Measurements from ENCODE around the gene GAD1. TPM values are rescaled to one million over a fixed set of nuclear protein-coding genes. Genes with fewer than 3 reads are reported as not detected.

GAD1 gene
- polyA plus RNA-seq, 2 of the 4 experiments (the other 2 are of a cell fraction), result 0.15 to 0.48 TPM

DNA sequence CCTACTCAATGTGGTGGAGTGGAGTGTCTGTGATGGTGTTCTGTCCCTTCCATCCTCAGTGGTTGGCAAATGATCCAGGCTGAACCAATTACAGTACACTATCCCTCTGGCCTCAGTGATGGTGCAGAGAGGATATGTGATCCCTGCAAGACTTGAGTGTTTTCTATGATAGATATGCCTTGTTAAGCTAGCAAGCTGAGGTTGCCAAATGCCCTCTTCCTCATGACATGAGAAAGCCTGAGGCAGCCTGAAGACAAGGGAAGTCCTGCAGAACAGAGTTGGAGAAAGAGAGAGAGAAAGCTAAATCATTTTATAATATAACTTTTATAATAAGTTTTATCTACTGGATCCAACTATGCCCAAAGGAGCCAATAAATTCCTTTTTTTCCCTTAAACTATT, 70.8 kb downstream of the GAD1 start:
- H3K27ac ChIP-seq, result no peak overlapping the region
- no peak for DNase-seq (ENCODE audit: low read depth in 1 of 2, low spot score in 1 of 2)
- no peak for TF ChIP-seq SREBF2 (IDR thresholded peaks at IDR 0.05)
- no peak for TF ChIP-seq CHD4 (IDR thresholded peaks at IDR 0.05; ENCODE audit: borderline replicate concordance)
- no peak for TF ChIP-seq HDAC2 (IDR thresholded peaks at IDR 0.05)
- TF ChIP-seq CEBPB (IDR thresholded peaks at IDR 0.05), result no peak
- no peak for TF ChIP-seq TP53 (CRISPR knock-in tag; IDR thresholded peaks at IDR 0.05)
- TF ChIP-seq, protein P1, sequence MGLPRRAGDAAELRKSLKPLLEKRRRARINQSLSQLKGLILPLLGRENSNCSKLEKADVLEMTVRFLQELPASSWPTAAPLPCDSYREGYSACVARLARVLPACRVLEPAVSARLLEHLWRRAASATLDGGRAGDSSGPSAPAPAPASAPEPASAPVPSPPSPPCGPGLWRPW (IDR thresholded peaks at IDR 0.05), result no peak
- TF ChIP-seq HOXB5 (CRISPR knock-in tag; IDR thresholded peaks at IDR 0.05), result no peak
- TF ChIP-seq KDM5A (IDR thresholded peaks at IDR 0.05), result no peak
- no peak for TF ChIP-seq HEYL (CRISPR knock-in tag; IDR thresholded peaks at IDR 0.05)
- TF ChIP-seq E2F6 (IDR thresholded peaks at IDR 0.05; ENCODE audit: borderline replicate concordance, low read depth), result no peak
- no peak for TF ChIP-seq TFCP2L1 (CRISPR knock-in tag; IDR thresholded peaks at IDR 0.05)
- TF ChIP-seq, protein P2, sequence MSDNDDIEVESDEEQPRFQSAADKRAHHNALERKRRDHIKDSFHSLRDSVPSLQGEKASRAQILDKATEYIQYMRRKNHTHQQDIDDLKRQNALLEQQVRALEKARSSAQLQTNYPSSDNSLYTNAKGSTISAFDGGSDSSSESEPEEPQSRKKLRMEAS (IDR thresholded peaks at IDR 0.05), result no peak
- H3K4me2 ChIP-seq, result no peak overlapping the region
- ChIA-PET CTCF (interaction anchor here (1.1 to 2.3 kb wide), 2 partner anchors 8 to 75 kb away, joined by 3 to 6 read pairs; no protein-coding TSS in a partner anchor), POLR2A (no interaction called here)
- H3K9me3 ChIP-seq, result 0 out of 3 replicates have a peak, but pooled peaks cover 1% of the 10 kb centered on the region
- H3K4me3 ChIP-seq, result no peak overlapping the region
- no peak for FAIRE-seq
- no peak for ATAC-seq
- no peaks in the 10 kb centered on the region for H3K4me1 ChIP-seq

- Histone ChIP-seq H3K4me1 (no peaks in the 10 kb centered on the region), H3K9me3 (0 out of 3 replicates have a peak, but pooled peaks cover 3% of the 10 kb centered on the region), H3K4me2 (no peak overlapping the region), H3K4me3 (no peak overlapping the region), H3K27ac (no peak overlapping the region)
- DNase-seq (ENCODE audit: low read depth in 1 of 2, low spot score in 1 of 2), result no peak
- no peak for ATAC-seq
- ChIA-PET POLR2A (no interaction called here), CTCF (interaction anchor here (1.1 kb wide), 1 partner anchor 76 kb away, joined by 3 read pairs; no protein-coding TSS in a partner anchor)
- no peak for TF ChIP-seq EHMT2 (IDR thresholded peaks at IDR 0.05; ENCODE audit: low read depth)
- TF ChIP-seq TP53 (CRISPR knock-in tag; IDR thresholded peaks at IDR 0.05), result no peak
- no peak for TF ChIP-seq PHF8 (IDR thresholded peaks at IDR 0.05; ENCODE audit: borderline replicate concordance, low read depth)
- no peak for TF ChIP-seq FOSB (CRISPR knock-in tag; IDR thresholded peaks at IDR 0.05)
- no peak for TF ChIP-seq CBX8 (IDR thresholded peaks at IDR 0.05)
- TF ChIP-seq POLR2AphosphoS2 (conservative IDR thresholded peaks at IDR 0.05; ENCODE audit: low read length), result no peak
- no peak for TF ChIP-seq EHF (CRISPR knock-in tag; IDR thresholded peaks at IDR 0.05)
- TF ChIP-seq, protein P3, sequence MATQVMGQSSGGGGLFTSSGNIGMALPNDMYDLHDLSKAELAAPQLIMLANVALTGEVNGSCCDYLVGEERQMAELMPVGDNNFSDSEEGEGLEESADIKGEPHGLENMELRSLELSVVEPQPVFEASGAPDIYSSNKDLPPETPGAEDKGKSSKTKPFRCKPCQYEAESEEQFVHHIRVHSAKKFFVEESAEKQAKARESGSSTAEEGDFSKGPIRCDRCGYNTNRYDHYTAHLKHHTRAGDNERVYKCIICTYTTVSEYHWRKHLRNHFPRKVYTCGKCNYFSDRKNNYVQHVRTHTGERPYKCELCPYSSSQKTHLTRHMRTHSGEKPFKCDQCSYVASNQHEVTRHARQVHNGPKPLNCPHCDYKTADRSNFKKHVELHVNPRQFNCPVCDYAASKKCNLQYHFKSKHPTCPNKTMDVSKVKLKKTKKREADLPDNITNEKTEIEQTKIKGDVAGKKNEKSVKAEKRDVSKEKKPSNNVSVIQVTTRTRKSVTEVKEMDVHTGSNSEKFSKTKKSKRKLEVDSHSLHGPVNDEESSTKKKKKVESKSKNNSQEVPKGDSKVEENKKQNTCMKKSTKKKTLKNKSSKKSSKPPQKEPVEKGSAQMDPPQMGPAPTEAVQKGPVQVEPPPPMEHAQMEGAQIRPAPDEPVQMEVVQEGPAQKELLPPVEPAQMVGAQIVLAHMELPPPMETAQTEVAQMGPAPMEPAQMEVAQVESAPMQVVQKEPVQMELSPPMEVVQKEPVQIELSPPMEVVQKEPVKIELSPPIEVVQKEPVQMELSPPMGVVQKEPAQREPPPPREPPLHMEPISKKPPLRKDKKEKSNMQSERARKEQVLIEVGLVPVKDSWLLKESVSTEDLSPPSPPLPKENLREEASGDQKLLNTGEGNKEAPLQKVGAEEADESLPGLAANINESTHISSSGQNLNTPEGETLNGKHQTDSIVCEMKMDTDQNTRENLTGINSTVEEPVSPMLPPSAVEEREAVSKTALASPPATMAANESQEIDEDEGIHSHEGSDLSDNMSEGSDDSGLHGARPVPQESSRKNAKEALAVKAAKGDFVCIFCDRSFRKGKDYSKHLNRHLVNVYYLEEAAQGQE (IDR thresholded peaks at IDR 0.05), result no peak
- TF ChIP-seq CEBPB (IDR thresholded peaks at IDR 0.05), result no peak
- no peak for TF ChIP-seq JUNB (IDR thresholded peaks at IDR 0.05)
- TF ChIP-seq ZFP36 (IDR thresholded peaks at IDR 0.05; ENCODE audit: borderline replicate concordance, partially characterized antibody), result no peak
- TF ChIP-seq ZC3H11A (IDR thresholded peaks at IDR 0.05), result no peak
- TF ChIP-seq FOSL2 (IDR thresholded peaks at IDR 0.05), result no peak
- TF ChIP-seq FOSL2 (CRISPR knock-in tag; IDR thresholded peaks at IDR 0.05), result no peak
- no peak for TF ChIP-seq CHD2 (IDR thresholded peaks at IDR 0.05; ENCODE audit: low read length, partially characterized antibody)
- TF ChIP-seq JUN (IDR thresholded peaks at IDR 0.05), result no peak
- WGBS (ENCODE audit: missing lambda C conversion rate), result 7% methylated on average over 3 of the region's 3 CpGs
- no peak for FAIRE-seq
Observed at GRCh38 chr2:170887896-170888295, 71.2 kb downstream of the GAD1 start.

Data from A549 (cell line).